NCI-H1930 (cell line): ENCODE measurements around the gene MED12L.
"Not testable (repeated sequence)": the region's sequence is repeated elsewhere in the genome, so short reads cannot be mapped to it uniquely, and the experiment has no call there.

Source experiments
- DNase-seq, 2 experiments: peaks; one replicate each; lab custom pipeline; 2025; lab: John Stamatoyannopoulos, UW

The MED12L gene

GRCh38 chr3:151377768-151378385 is 292.4 kb downstream of the MED12L start:
- DNase-seq, result no peak

DNA sequence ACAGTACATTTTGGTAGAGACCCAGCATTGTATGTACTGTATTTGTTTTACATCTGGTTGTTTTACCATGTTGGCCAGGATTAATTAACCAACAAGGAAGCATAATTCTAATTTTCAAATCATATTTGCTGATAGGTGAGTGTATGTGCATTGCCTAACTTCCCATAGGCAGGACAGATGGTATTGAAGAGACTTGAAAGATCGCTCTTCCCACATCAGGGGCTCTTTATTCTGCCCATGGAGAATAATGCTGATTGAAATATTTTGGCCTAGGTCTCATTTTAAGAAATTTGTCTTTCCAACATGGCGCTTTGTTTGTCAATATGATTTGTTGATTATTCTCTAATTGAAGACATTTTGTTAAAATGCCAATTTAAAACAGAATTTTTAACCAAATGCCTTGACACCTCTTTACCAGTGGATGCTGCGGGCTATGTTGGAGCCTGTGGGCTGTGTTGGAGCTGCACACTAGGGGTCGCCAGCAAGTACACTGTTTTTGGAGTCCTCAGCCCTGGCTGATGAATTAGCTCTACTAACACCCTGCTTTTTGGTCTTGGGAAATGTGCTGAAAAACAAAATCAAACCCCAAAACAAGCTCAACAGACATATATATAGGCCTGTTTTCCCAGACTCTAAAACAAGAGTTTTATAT is 293.7 kb downstream of the MED12L start:
- no peak for DNase-seq

GRCh38 chr3:151382671-151383070 is 297.2 kb downstream of the MED12L start:
- no peak for DNase-seq

- DNase-seq, result no peak
These were observed 297.6 kb downstream of the MED12L start for GRCh38 chr3:151383111-151383510.

DNA sequence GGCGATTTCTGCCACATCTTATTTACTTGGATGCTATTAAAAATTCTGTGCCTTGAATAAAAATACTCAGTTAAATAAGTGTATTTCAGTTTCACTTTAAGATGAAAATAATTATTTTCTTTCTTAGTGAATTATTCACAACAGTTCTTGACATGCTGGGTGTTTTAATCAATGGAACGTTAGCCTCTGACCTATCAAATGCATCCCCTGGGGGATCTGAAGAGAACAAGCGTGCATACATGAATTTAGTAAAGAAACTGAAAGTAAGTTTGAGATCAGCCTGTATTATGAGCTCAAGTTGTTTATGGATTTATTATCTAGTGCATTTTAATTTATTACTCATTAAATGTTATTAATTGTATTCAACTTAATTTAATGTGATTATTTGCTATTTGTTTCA is 298.5 kb downstream of the MED12L start:
- no peak for DNase-seq

DNA sequence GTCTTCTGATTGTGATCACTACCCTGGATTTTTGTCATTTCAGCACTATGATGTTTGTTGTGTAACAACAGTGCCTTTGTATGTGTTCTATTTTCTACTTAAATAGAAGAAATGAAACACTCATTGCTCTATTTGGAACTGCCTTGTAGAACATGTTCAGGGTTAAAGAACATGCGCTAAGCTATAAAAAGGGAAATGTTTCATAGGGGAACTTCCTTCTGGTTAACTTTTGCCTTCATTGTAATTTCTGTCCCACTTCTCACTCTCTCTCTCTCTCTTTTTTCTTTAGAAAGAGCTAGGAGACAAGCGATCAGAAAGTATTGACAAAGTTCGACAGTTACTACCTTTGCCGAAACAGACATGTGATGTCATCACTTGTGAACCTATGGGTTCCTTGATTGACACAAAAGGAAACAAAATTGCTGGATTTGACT is 299.3 kb downstream of the MED12L start, which contains the start of gene P2RY12:
TSS of gene P2RY12 (minus strand) at position 13 of the 434 bp plus-strand sequence. CDS start 45,908 bp downstream, outside the sequence.
- DNase-seq, result no peak

GRCh38 chr3:151386056-151386455 is 300.6 kb downstream of the MED12L start:
- no peak for DNase-seq

GRCh38 chr3:151387432-151387831 is 302.0 kb downstream of the MED12L start:
- DNase-seq, result no peak

GRCh38 chr3:151387842-151388241 is 302.4 kb downstream of the MED12L start:
- no peak for DNase-seq

- DNase-seq, result no peak
These were observed 306.3 kb downstream of the MED12L start for GRCh38 chr3:151391720-151392119.

DNA sequence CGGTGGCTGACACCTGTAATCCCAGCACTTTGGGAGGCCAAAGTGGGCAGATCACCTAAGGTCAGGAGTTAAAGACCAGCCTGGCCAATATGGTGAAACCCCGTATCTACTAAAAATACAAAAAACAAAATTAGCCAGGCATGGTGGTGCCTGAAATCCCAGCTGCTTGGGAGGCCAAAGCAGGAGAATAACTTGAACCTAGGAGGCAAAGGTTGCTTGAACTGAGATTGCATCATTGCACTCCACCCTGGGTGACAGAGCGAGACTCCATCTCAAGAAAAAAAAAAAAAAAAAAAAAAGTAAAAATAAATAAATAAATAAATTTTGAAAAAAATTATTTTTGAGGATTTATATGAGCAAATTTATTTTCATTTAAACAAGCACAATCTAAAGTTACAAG is 306.7 kb downstream of the MED12L start:
- DNase-seq, result not testable (repeated sequence)

GRCh38 chr3:151393146-151393830 is 307.8 kb downstream of the MED12L start:
- no peak for DNase-seq

DNA sequence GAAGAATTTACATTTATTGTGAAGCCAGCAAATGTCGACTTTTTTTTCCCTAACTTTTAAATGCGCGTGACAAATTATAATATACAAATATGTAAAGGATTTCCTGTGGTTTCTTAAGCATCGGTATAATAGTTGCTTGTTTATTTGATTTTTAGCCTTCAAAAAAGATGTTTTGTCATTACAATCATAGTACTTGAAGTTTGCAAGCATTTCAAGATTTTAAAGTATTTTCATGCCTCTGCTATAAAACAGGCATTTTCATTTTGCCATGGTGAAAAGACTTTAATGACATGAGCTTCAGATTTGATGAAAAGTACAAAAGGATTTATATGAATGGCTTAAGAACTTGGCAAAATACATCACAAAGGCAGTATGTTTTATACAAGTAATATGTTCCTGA is 308.5 kb downstream of the MED12L start:
- DNase-seq, result no peak

- DNase-seq, result no peak
These were observed 309.1 kb downstream of the MED12L start for GRCh38 chr3:151394611-151395010.

DNA sequence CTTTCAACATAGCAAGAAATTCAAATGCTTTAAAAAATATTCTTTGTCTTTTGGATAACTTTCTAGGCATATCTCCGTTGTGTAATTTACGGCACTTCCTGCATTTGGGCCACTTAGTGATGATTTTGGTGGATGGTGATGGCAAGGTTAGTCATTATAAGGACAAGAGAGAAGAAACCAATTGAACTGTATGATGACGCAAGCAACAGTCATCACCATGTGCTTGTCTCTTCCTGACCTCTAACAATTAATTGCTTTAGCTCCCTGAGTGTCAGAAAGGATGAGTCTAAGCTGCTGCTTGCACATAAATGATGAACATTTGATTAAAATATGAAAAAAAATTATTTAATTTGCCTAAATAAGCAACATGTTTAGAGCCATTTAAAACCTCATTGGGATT is 310.3 kb downstream of the MED12L start:
- DNase-seq, result no peak

- no peak for DNase-seq
These were observed 313.4 kb downstream of the MED12L start for GRCh38 chr3:151398895-151399294.

DNA sequence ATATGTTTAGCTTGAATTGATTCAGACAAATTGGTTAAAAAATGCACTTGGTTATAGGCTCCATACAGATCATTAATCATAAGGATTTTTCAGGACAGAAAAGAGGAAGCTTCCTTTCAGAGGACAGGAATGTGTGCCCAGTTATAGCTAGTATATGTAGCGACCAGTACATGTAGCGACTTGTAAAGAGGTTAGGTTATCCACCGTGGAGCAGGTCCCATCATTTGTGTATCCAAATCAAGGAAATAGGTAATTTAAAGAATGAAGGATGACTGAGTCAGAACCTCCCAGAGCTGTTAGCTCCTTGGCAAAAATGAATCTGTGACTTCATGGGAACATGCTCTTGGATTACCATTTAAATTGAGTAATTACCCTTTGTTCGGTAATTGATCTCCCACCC is 314.9 kb downstream of the MED12L start:
- DNase-seq, result no peak

DNA sequence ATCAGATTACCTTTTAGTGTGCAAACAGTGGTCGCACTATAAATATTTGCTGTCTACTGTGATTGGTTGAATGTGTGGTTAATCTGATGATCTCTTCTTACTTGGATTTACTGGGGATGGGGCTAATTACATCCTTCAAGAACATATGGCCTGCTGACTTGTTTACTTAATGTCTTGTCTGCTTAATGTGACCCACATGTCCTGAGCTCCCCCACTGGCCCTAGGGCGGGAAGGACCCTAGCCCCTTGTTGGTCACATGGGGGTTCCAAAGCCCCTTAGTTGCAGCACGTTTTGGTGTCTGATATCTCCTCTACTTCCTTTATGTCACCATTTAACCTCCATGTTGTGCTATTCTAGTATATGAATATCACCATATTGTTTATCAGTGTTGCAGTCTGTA is 316.9 kb downstream of the MED12L start:
- DNase-seq, result no peak

DNA sequence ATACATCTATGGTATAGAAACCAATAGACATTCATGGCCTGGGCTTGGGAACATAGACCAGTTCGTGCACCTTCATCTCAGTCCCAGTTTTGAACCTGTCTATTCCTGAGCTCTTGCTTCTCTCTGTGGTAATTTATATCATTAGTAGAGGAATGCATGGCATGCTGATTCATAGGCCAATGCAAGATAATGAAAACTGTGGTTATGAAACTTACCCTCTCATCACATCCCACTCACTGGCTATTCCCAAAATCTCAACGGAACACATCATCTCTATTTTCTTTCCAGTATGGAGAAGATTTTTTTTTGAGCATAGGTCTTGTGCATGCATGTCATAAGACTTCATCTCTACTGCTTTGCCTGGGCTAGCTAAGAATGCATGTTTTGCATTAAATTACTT is 317.8 kb downstream of the MED12L start:
- DNase-seq, result no peak

GRCh38 chr3:151404316-151404715 is 318.9 kb downstream of the MED12L start:
- DNase-seq, result no peak

- no peak for DNase-seq
These were observed 322.5 kb downstream of the MED12L start for GRCh38 chr3:151407928-151408327.

- DNase-seq, result no peak
These were observed 325.6 kb downstream of the MED12L start for GRCh38 chr3:151410891-151411559.

- DNase-seq, result no peak
These were observed 327.5 kb downstream of the MED12L start for GRCh38 chr3:151412989-151413388.
